HepG2 (cell line): ENCODE results near the gene TRIM54. TPM values are rescaled to one million over a fixed set of nuclear protein-coding genes. Genes with fewer than 3 reads are reported as not detected.

Experiments
- ASH2L ChIP-seq: fragments of 300-600, 200-600 bp; sonication (generic); IDR thresholded peaks from 2 replicates; pipeline ENCODE4 v1.7.0; 2017; ENCODE audit warnings: low read depth, mild to moderate bottlenecking, moderate library complexity, mixed read lengths, low read length; ENCODE audit not compliant: insufficient read length
- CREM ChIP-seq, 2 experiments: sonication (generic) in 1 of 2; formaldehyde crosslinking in 1 of 2; IDR thresholded peaks; 2 replicates each; pipeline versions ENCODE4 v1.4.0 to v1.6.1; 2016 to 2020; ENCODE audit warnings: antibody characterized with exemption in 1 of 2, mild to moderate bottlenecking in 1 of 2, missing genetic modification reagents in 1 of 2
- CSRNP2 ChIP-seq: sonication (generic); formaldehyde crosslinking; conservative IDR thresholded peaks from 2 replicates; pipeline ENCODE4 v1.8.0; 2022; ENCODE audit warnings: low read depth, missing genetic modification reagents
- ESRRA ChIP-seq: sonication (generic); formaldehyde crosslinking; IDR thresholded peaks from 2 replicates; pipeline ENCODE4 v1.5.1; 2020; ENCODE audit warnings: mild to moderate bottlenecking, low read depth, missing genetic modification reagents
- ETV6 ChIP-seq: sonication (generic); formaldehyde crosslinking; conservative IDR thresholded peaks from 2 replicates; pipeline ENCODE4 v1.4.0; 2020; ENCODE audit warnings: missing genetic modification reagents
- HNRNPUL1 ChIP-seq: fragments of 200-400 bp; formaldehyde crosslinking; IDR thresholded peaks from 2 replicates; pipeline ENCODE4 v1.6.1; 2017; ENCODE audit warnings: low read depth, mild to moderate bottlenecking, low read length, moderate library complexity
- HOXA9 ChIP-seq: sonication (generic); formaldehyde crosslinking; IDR thresholded peaks from 2 replicates; pipeline ENCODE4 v1.8.1; 2022; ENCODE audit warnings: missing genetic modification reagents, mild to moderate bottlenecking, moderate library complexity, borderline replicate concordance
- HOXD1 ChIP-seq: sonication (generic); formaldehyde crosslinking; IDR thresholded peaks from 2 replicates; pipeline ENCODE4 v1.5.0; 2020; ENCODE audit warnings: missing genetic modification reagents
- IRX3 ChIP-seq: sonication (generic); formaldehyde crosslinking; IDR thresholded peaks from 2 replicates; pipeline ENCODE4 v1.8.1; 2023; ENCODE audit warnings: mild to moderate bottlenecking, low read depth, missing genetic modification reagents, borderline replicate concordance
- MATR3 ChIP-seq: sonication (generic); formaldehyde crosslinking; IDR thresholded peaks from 2 replicates; pipeline ENCODE4 v1.4.0; 2020; ENCODE audit warnings: missing genetic modification reagents
- MLXIP ChIP-seq: sonication (generic); formaldehyde crosslinking; IDR thresholded peaks from 2 replicates; pipeline ENCODE4 v1.9.0; 2021; ENCODE audit warnings: missing genetic modification reagents, borderline replicate concordance
- MTF2 ChIP-seq: sonication (generic); formaldehyde crosslinking; IDR thresholded peaks from 2 replicates; pipeline ENCODE4 v1.5.0; 2020; ENCODE audit warnings: missing genetic modification reagents, borderline replicate concordance
- MXD4 ChIP-seq: IDR thresholded peaks from 2 replicates; pipeline ENCODE4 v1.6.1; 2016; ENCODE audit warnings: mild to moderate bottlenecking, missing biosample characterization, missing genetic modification reagents
- MYPOP ChIP-seq: sonication (generic); formaldehyde crosslinking; IDR thresholded peaks from 2 replicates; pipeline ENCODE4 v1.8.1; 2023; ENCODE audit warnings: mild to moderate bottlenecking, moderate library complexity, missing genetic modification reagents
- PHF21A ChIP-seq: sonication (generic); formaldehyde crosslinking; IDR thresholded peaks from 2 replicates; pipeline ENCODE4 v1.5.0; 2020; ENCODE audit warnings: mild to moderate bottlenecking, missing genetic modification reagents
- PITX1 ChIP-seq: sonication (generic); formaldehyde crosslinking; IDR thresholded peaks from 2 replicates; pipeline ENCODE4 v1.5.1; 2020; ENCODE audit warnings: mild to moderate bottlenecking, missing genetic modification reagents
- RCOR2 ChIP-seq: IDR thresholded peaks from 2 replicates; pipeline ENCODE4 v1.6.1; 2016; ENCODE audit warnings: missing biosample characterization, missing genetic modification reagents
- SETDB1 ChIP-seq: sonication (generic); formaldehyde crosslinking; IDR thresholded peaks from 2 replicates; pipeline ENCODE4 v1.5.1; 2020; ENCODE audit warnings: missing genetic modification reagents, mild to moderate bottlenecking, borderline replicate concordance
- SMARCC2 ChIP-seq: fragments of 450-650 bp; IDR thresholded peaks from 2 replicates; pipeline ENCODE4 v1.6.1; 2017; ENCODE audit warnings: antibody characterized with exemption, mild to moderate bottlenecking
- SMYD3 ChIP-seq: sonication (generic); formaldehyde crosslinking; IDR thresholded peaks from 2 replicates; pipeline ENCODE4 v1.8.1; 2023; ENCODE audit warnings: mild to moderate bottlenecking, missing genetic modification reagents
- TBX3 ChIP-seq: fragments of 450-650 bp; IDR thresholded peaks from 2 replicates; pipeline ENCODE4 v1.6.1; 2017; ENCODE audit warnings: antibody characterized with exemption, mild to moderate bottlenecking, inconsistent platforms, borderline replicate concordance
- ZFAT ChIP-seq: sonication (generic); formaldehyde crosslinking; conservative IDR thresholded peaks from 2 replicates; pipeline ENCODE4 v1.8.1; 2023; ENCODE audit warnings: missing genetic modification reagents, inconsistent platforms
- ZNF282 ChIP-seq: fragments of 450-650 bp; IDR thresholded peaks from 2 replicates; pipeline ENCODE4 v1.6.1; 2018; ENCODE audit not compliant: partially characterized antibody
- ZNF468 ChIP-seq: sonication (generic); formaldehyde crosslinking; IDR thresholded peaks from 2 replicates; pipeline ENCODE4 v1.8.0; 2022; ENCODE audit warnings: mild to moderate bottlenecking, moderate library complexity, missing genetic modification reagents
- ZNF678 ChIP-seq: sonication (generic); formaldehyde crosslinking; IDR thresholded peaks from 2 replicates; pipeline ENCODE4 v1.4.0; 2020; ENCODE audit warnings: mild to moderate bottlenecking, missing genetic modification reagents
- ZNF780A ChIP-seq: sonication (generic); formaldehyde crosslinking; IDR thresholded peaks from 2 replicates; pipeline ENCODE4 v1.8.0; 2022; ENCODE audit warnings: mild to moderate bottlenecking, missing genetic modification reagents, moderate library complexity
- polyA plus RNA-seq, 8 experiments: library from polyadenylated mRNA; depleted of rRNA in 3 of 8; stranded (reverse) in 7 of 8; unstranded in 1 of 8; fragments of >200 nt; fragmentation: Illumina TruSeq in 4 of 8; extraction: Trizol in 4 of 8; gene quantifications; 2 replicates each; pipeline versions ENCODE4 v1.2.1 to v1.2.3, GENCODE V29; 2011 to 2016; ENCODE audit warnings: low read depth in 4 of 8, missing spikeins in 1 of 8, mixed read lengths in 1 of 8; ENCODE audit not compliant: insufficient read depth in 1 of 8
- total RNA-seq, 5 experiments: library from RNA; depleted of rRNA; stranded (reverse); fragments of >200 nt; fragmentation: Illumina TruSeq; extraction: Trizol; gene quantifications; 2 replicates each; pipeline ENCODE4 v1.2.3, GENCODE V29; 2016; ENCODE audit warnings: low read depth in 1 of 5

The TRIM54 gene
- total and polyA plus RNA-seq, 2 of the 13 experiments (the other 11 are each of a cell fraction or from before 2014, with no cell fraction given), result 0.07 to 0.13 TPM

DNA sequence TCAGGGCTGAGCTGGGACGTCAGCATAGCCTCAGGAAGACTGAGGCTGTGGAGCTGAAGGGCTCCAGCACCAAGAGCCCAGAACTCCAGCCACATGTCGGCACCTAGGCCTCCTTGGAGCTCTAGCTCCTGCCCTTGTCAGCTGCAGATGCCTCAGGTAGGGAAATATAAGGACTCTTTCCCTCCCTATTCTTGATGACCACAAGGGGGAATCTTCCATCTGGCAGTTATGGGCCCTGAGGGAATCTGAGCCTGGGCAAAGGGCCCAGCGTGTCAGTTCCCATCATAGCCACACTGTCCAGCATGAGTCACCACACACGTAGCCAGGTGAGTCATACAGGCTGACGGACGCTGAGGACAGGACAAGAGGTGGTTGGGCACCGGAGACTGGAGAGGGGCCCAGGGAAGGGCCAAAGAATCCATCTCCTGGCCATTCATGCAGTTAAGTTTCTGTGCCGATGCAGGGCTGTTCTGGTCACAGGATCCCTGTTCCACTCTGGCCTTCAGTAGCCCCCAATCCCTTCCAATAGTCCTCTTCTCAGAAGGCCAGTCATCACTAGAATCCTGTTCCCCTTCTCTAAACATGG lies 38.8 kb downstream of the TRIM54 start (continued):
- TF ChIP-seq IRX3 (CRISPR knock-in tag), result no peak
- TF ChIP-seq CSRNP2 (CRISPR knock-in tag), result no peak
- no peak for TF ChIP-seq ZNF282
- TF ChIP-seq SMARCC2, result no peak
- TF ChIP-seq ASH2L, result no peak
- TF ChIP-seq MLXIP (CRISPR knock-in tag), result no peak
- no peak for TF ChIP-seq SETDB1 (CRISPR knock-in tag)
- no peak for TF ChIP-seq MTF2 (CRISPR knock-in tag)
- no peak for TF ChIP-seq SMYD3 (CRISPR knock-in tag)
- peak; percentile 89 for TF ChIP-seq MXD4 (CRISPR knock-in tag)
- TF ChIP-seq PITX1 (CRISPR knock-in tag), result 0 out of 2 replicates have a peak, but pooled peaks have one; percentile 34
- TF ChIP-seq TBX3, result no peak; the same call in 1 of the 2 replicates
- no peak for TF ChIP-seq ZNF780A (CRISPR knock-in tag)
- no peak for TF ChIP-seq ETV6
- peak; percentile 65; the same call in 1 of the 2 replicates for TF ChIP-seq MYPOP (CRISPR knock-in tag)
- no peak for TF ChIP-seq ESRRA (CRISPR knock-in tag)
- no peak for TF ChIP-seq HNRNPUL1
- TF ChIP-seq PHF21A (CRISPR knock-in tag), result peak; percentile 96
- no peak for TF ChIP-seq ZNF678 (CRISPR knock-in tag)
- no peak; the same call in 1 of the 2 replicates for TF ChIP-seq HOXD1 (CRISPR knock-in tag)
- no peak for TF ChIP-seq HOXA9 (CRISPR knock-in tag)
- no peak for TF ChIP-seq ZFAT
- TF ChIP-seq RCOR2 (CRISPR knock-in tag), result peak; percentile 84
- TF ChIP-seq CREM (IDR thresholded peaks at IDR 0.05), result peak; percentile 81
- no peak for TF ChIP-seq CREM (CRISPR knock-in tag; IDR thresholded peaks at IDR 0.05)
- no peak for TF ChIP-seq ZNF468 (CRISPR knock-in tag)
- TF ChIP-seq MATR3 (CRISPR knock-in tag), result no peak
